Upper lobe of left lung (tissue), 6 donors: ENCODE measurements around the gene RMND5B. TPM values are rescaled to one million over a fixed set of nuclear protein-coding genes. Genes with fewer than 3 reads are reported as not detected.
"Not testable (repeated sequence)": the region's sequence is repeated elsewhere in the genome, so short reads cannot be mapped to it uniquely, and the experiment has no call there.

Source experiments
- ATAC-seq, 2 donors: fragments of 200-7000 bp; cut with Tn5 transposase; one replicate each; pipeline ENCODE4 v1.9.1; 2022; ENCODE audit warnings: mild to moderate bottlenecking in 2 of 2, moderate library complexity in 2 of 2; ENCODE audit not compliant: low FRiP score in 2 of 2
- DNase-seq, 2 donors: peaks; one replicate each; pipeline ENCODE4 v3.0.0-alpha.2; 2019 to 2020
- H3K27ac ChIP-seq, 4 donors: fragments of 200-600 bp; sonication (generic); one replicate each; pipeline ENCODE4 v1.5.1; 2016 to 2019
- H3K27me3 ChIP-seq, 4 donors: fragments of 200-600 bp; sonication (generic); one replicate each; pipeline ENCODE4 v1.5.1; 2017 to 2019
- H3K36me3 ChIP-seq, 4 donors: fragments of 200-600 bp; sonication (generic); one replicate each; pipeline ENCODE4 v1.5.1; 2016 to 2019
- H3K4me1 ChIP-seq, 4 donors: fragments of 200-600 bp; sonication (generic); one replicate each; pipeline ENCODE4 v1.5.1; 2018 to 2019
- H3K4me3 ChIP-seq, 4 donors: fragments of 200-600 bp; sonication (generic); one replicate each; pipeline ENCODE4 v1.5.1; 2017 to 2019; ENCODE audit warnings: mild to moderate bottlenecking in 2 of 4, moderate library complexity in 1 of 4
- H3K9me3 ChIP-seq, 4 donors: fragments of 200-600 bp; sonication (generic); one replicate each; pipeline ENCODE4 v1.5.1; 2018 to 2019
- CTCF ChIP-seq, 6 experiments: fragments of 450-650 bp in 4 of 6; fragments of 200-600 bp in 2 of 6; sonication (generic) in 2 of 6; IDR thresholded peaks; one replicate each; pipeline ENCODE4 v1.5.1; 2016 to 2019; ENCODE audit warnings: antibody characterized with exemption in 6 of 6
- EP300 ChIP-seq, 4 donors: sonication (generic); formaldehyde crosslinking; IDR thresholded peaks; one replicate each; pipeline ENCODE4 v1.5.1; 2017; ENCODE audit warnings: antibody characterized with exemption in 4 of 4, control low read depth in 2 of 4
- POLR2A ChIP-seq, 4 donors: fragments of 450-650 bp; IDR thresholded peaks; one replicate each; pipeline ENCODE4 v1.5.1; 2016 to 2017; ENCODE audit warnings: antibody characterized with exemption in 4 of 4, mild to moderate bottlenecking in 2 of 4
- POLR2AphosphoS5 ChIP-seq, 2 donors: sonication (generic); formaldehyde crosslinking; IDR thresholded peaks; one replicate each; pipeline ENCODE4 v1.5.1; 2017; ENCODE audit warnings: antibody characterized with exemption in 2 of 2
- WGBS, 2 donors: methylation state at CpG; one replicate each; pipeline ENCODE4 v1.1.5; 2017 to 2018; 5-methylcytosine and 5-hydroxymethylcytosine counted together
- total RNA-seq, 6 donors: library from RNA; depleted of rRNA in 4 of 6; stranded (reverse); fragments of >200 nt in 4 of 6; gene quantifications; one replicate each; pipeline versions ENCODE4 v1.1.0 to v1.2.1, GENCODE V29; 2016 to 2021
- donor health status: DM: no; HTN: no; CAD: no; lungs with moderate emphysema.
- donor health status: DM: no; HTN: yes; CAD: no; lungs with severe emphysema.

Gene RMND5B
- total RNA-seq, 6 donors from 2014 or later, result 36.2 to 70.2 (median 46.0) TPM

- 67 to 71% methylated on average over 6 of the region's 6 CpGs for WGBS, 2 donors
These were observed 45.5 kb upstream of the RMND5B start for GRCh38 chr5:178085316-178085715.

GRCh38 chr5:178086266-178086665 is 44.5 kb upstream of the RMND5B start:
- ATAC-seq, result no peak
- no peak for TF ChIP-seq EP300 (IDR thresholded peaks at IDR 0.05)
- Histone ChIP-seq H3K4me3 (no peak overlapping the region), H3K27me3 (peaks cover 0 to 4% (median 0%) of the 10 kb centered on the region in 4 donors), H3K36me3 (no peaks in the 10 kb centered on the region), H3K27ac (no peak overlapping the region), H3K4me1 (no peaks in the 10 kb centered on the region), H3K9me3 (peaks cover 0 to 2% (median 0%) of the 10 kb centered on the region in 4 donors)
- DNase-seq, result peak in 1 of 2 donors; percentile 72
- WGBS, 2 donors, result 45 to 49% methylated on average over 20 to 24 of the region's 25 CpGs

More at GRCh38 chr5:178085316-178085715, 45.5 kb upstream of the RMND5B start:
- no peak for DNase-seq
- peaks cover 0 to 4% (median 0%) of the 10 kb centered on the region in 4 donors for H3K27me3 ChIP-seq
- H3K36me3 ChIP-seq, result no peaks in the 10 kb centered on the region
- TF ChIP-seq EP300 (IDR thresholded peaks at IDR 0.05) (no peak), POLR2AphosphoS5 (IDR thresholded peaks at IDR 0.05) (no peak), POLR2A (IDR thresholded peaks at IDR 0.05) (no peak), CTCF (IDR thresholded peaks at IDR 0.05) (no peak)
- H3K4me3 ChIP-seq, result no peak overlapping the region
- no peak for ATAC-seq
- no peaks in the 10 kb centered on the region for H3K4me1 ChIP-seq
- H3K27ac ChIP-seq, result no peak overlapping the region
- no peaks in the 10 kb centered on the region for H3K9me3 ChIP-seq

GRCh38 chr5:178087199-178087598 is 43.6 kb upstream of the RMND5B start:
- not testable (repeated sequence) for DNase-seq, H3K27me3 ChIP-seq, H3K4me3 ChIP-seq, H3K36me3 ChIP-seq, H3K27ac ChIP-seq, ATAC-seq, H3K9me3 ChIP-seq, H3K4me1 ChIP-seq
- whole genome bisulfite sequencing, 2 donors, result 74 to 87% methylated on average over 5 of the region's 5 CpGs

GRCh38 chr5:178090856-178091255 is 40.0 kb upstream of the RMND5B start:
- ATAC-seq, result no peak
- Histone ChIP-seq H3K27ac (no peak overlapping the region), H3K4me1 (no peaks in the 10 kb centered on the region), H3K9me3 (peaks cover 0 to 4% (median 0%) of the 10 kb centered on the region in 4 donors), H3K27me3 (peaks cover 0 to 4% (median 0%) of the 10 kb centered on the region in 4 donors), H3K4me3 (no peak overlapping the region), H3K36me3 (no peaks in the 10 kb centered on the region)
- TF ChIP-seq EP300 (IDR thresholded peaks at IDR 0.05) (no peak), POLR2A (IDR thresholded peaks at IDR 0.05) (no peak)
- 77 to 92% methylated on average over 4 to 6 of the region's 6 CpGs for WGBS, 2 donors
- DNase-seq, result no peak

- DNase-seq (no peak), ATAC-seq (no peak)
- Histone ChIP-seq H3K27me3 (no peaks in the 10 kb centered on the region), H3K36me3 (no peaks in the 10 kb centered on the region), H3K9me3 (peaks cover 0 to 4% (median 0%) of the 10 kb centered on the region in 4 donors), H3K4me1 (no peaks in the 10 kb centered on the region), H3K4me3 (no peak overlapping the region), H3K27ac (no peak overlapping the region)
- 69 to 80% methylated on average over 2 of the region's 2 CpGs for WGBS, 2 donors
- TF ChIP-seq EP300 (IDR thresholded peaks at IDR 0.05) (no peak), CTCF (IDR thresholded peaks at IDR 0.05) (no peak), POLR2AphosphoS5 (IDR thresholded peaks at IDR 0.05) (no peak), POLR2A (IDR thresholded peaks at IDR 0.05) (no peak)
These were observed 37.7 kb upstream of the RMND5B start for GRCh38 chr5:178093134-178093533.

GRCh38 chr5:178094345-178094744 is 36.5 kb upstream of the RMND5B start:
- ATAC-seq (no peak), DNase-seq (no peak)
- Histone ChIP-seq H3K27me3 (no peaks in the 10 kb centered on the region), H3K36me3 (no peaks in the 10 kb centered on the region), H3K9me3 (peaks cover 0 to 4% (median 0%) of the 10 kb centered on the region in 4 donors), H3K27ac (no peak overlapping the region), H3K4me1 (no peaks in the 10 kb centered on the region), H3K4me3 (no peak overlapping the region)
- 74 to 76% methylated on average over 9 of the region's 9 CpGs for WGBS, 2 donors
- TF ChIP-seq POLR2A (IDR thresholded peaks at IDR 0.05), result no peak
- no peak for TF ChIP-seq POLR2AphosphoS5 (IDR thresholded peaks at IDR 0.05)
- TF ChIP-seq CTCF (IDR thresholded peaks at IDR 0.05), result no peak
- no peak for TF ChIP-seq EP300 (IDR thresholded peaks at IDR 0.05)
